ENCODE data around the gene RBM33.

- no peak for TF ChIP-seq NR3C1 (CRISPR knock-in tag; IDR thresholded peaks at IDR 0.05)
- no peak for TF ChIP-seq ZNF124 (CRISPR knock-in tag; IDR thresholded peaks at IDR 0.05)
- no peak for TF ChIP-seq CTCF (CRISPR knock-in tag; IDR thresholded peaks at IDR 0.05)
- TF ChIP-seq, protein P1, sequence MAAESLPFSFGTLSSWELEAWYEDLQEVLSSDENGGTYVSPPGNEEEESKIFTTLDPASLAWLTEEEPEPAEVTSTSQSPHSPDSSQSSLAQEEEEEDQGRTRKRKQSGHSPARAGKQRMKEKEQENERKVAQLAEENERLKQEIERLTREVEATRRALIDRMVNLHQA (CRISPR knock-in tag; IDR thresholded peaks at IDR 0.05) = no peak
- TF ChIP-seq CHCHD3 (CRISPR knock-in tag; IDR thresholded peaks at IDR 0.05) = no peak
- TF ChIP-seq WIZ (CRISPR knock-in tag; IDR thresholded peaks at IDR 0.05) = no peak
- TF ChIP-seq HOXA7 (CRISPR knock-in tag; IDR thresholded peaks at IDR 0.05) = no peak
- TF ChIP-seq PREB (CRISPR knock-in tag; IDR thresholded peaks at IDR 0.05) = no peak
Observed at GRCh38 chr7:155759740-155760430, 115.4 kb downstream of the RBM33 start.
